Transverse colon (tissue), 3 donors: ENCODE results near the gene FANCL.

Experiments
- CTCF ChIP-seq, 5 experiments: fragments of 200-600 bp in 3 of 5; fragments of 450-650 bp in 2 of 5; sonication (generic) in 3 of 5; IDR thresholded peaks; 1 replicate in 2 of 5; 2 replicates in 3 of 5; pipeline ENCODE4 v1.5.1; 2016 to 2017; ENCODE audit warnings: antibody characterized with exemption in 5 of 5, inconsistent platforms in 3 of 5, mild to moderate bottlenecking in 2 of 5, moderate library complexity in 1 of 5
- EP300 ChIP-seq: sonication (generic); formaldehyde crosslinking; IDR thresholded peaks from one replicate; pipeline ENCODE4 v1.6.1; 2017; ENCODE audit warnings: antibody characterized with exemption, low read depth

GRCh38 chr2:58157754-58158153, 83.4 kb downstream of the FANCL start:
- TF ChIP-seq EP300 (no peak), CTCF (IDR thresholded peaks at IDR 0.05) (no peak)
